Hepatocyte (in vitro differentiated cells): ENCODE data around the gene C22orf23.

Experiments used
- CTCF ChIP-seq: fragments of 200-600 bp; sonication (generic); IDR thresholded peaks from 2 replicates; pipeline ENCODE4 v1.5.1; 2016; ENCODE audit warnings: antibody characterized with exemption, mild to moderate bottlenecking; ENCODE audit not compliant: poor library complexity
- EZH2 ChIP-seq: fragments of 200-600 bp; sonication (generic); IDR thresholded peaks from 2 replicates; pipeline ENCODE4 v1.6.1; 2016; ENCODE audit warnings: antibody characterized with exemption, mild to moderate bottlenecking, borderline replicate concordance

- TF ChIP-seq CTCF (no peak), EZH2 (no peak)
These were observed 34.7 kb downstream of the C22orf23 start for GRCh38 chr22:37918580-37919270.
